H1 (cell line): Measurements from ENCODE around the gene TAF11L13. TPM values are rescaled to one million over a fixed set of nuclear protein-coding genes. Genes with fewer than 3 reads are reported as not detected.

Experiments
- CTCF ChIA-PET: fragments of 300-600 bp; sonication (Branson Sonifier 250); formaldehyde crosslinking; loops from one replicate; lab custom pipeline; 2021; ENCODE audit not compliant: partially characterized antibody; lab: Charles Lee
- POLR2A ChIA-PET: fragments of 300-600 bp; sonication (Branson Sonifier 250); formaldehyde crosslinking; loops from one replicate; lab custom pipeline; 2021; ENCODE audit warnings: inconsistent platforms; ENCODE audit not compliant: partially characterized antibody; lab: Charles Lee
- DNase-seq, 2 experiments: peaks; one replicate each; pipeline versions ENCODE4 v3.0.0 to v3.0.0-alpha.2; 2010 to 2022; ENCODE audit warnings: low spot score in 2 of 2, low read depth in 1 of 2, mixed read lengths in 1 of 2
- FAIRE-seq: peaks from 2 replicates; lab custom pipeline; 2011; peaks lifted over from hg19 to GRCh38; lab: Jason Lieb, UNC
- H2AFZ ChIP-seq: 2 replicates; pipeline ENCODE4 v1.8.1; 2012; ENCODE audit warnings: low read length, inconsistent platforms
- H2AK5ac ChIP-seq: 2 replicates; pipeline ENCODE4 v1.6.1; 2013; ENCODE audit warnings: low read depth, low read length
- H2BK120ac ChIP-seq: replicated peaks from 2 replicates; pipeline ENCODE3; 2013; ENCODE audit warnings: low read depth, low read length, inconsistent platforms
- H2BK12ac ChIP-seq: 2 replicates; pipeline ENCODE4 v1.6.1; 2013; ENCODE audit warnings: low read depth, low read length
- H2BK15ac ChIP-seq: 2 replicates; pipeline ENCODE4 v1.6.1; 2013; ENCODE audit warnings: low read length
- H2BK20ac ChIP-seq: 2 replicates; pipeline ENCODE4 v1.6.1; 2013; ENCODE audit warnings: low read length
- H2BK5ac ChIP-seq: 2 replicates; pipeline ENCODE4 v1.6.1; 2013; ENCODE audit warnings: low read depth, low read length
- H3K14ac ChIP-seq: 2 replicates; pipeline ENCODE4 v1.6.1; 2013; ENCODE audit warnings: inconsistent platforms; ENCODE audit not compliant: insufficient read length
- H3K18ac ChIP-seq: 2 replicates; pipeline ENCODE4 v1.6.1; 2013; ENCODE audit warnings: low read length; ENCODE audit errors: extremely low read depth
- H3K23ac ChIP-seq: 2 replicates; pipeline ENCODE4 v1.6.1; 2013; ENCODE audit warnings: inconsistent platforms; ENCODE audit not compliant: insufficient read length
- H3K23me2 ChIP-seq: 2 replicates; pipeline ENCODE4 v1.6.1; 2013; ENCODE audit warnings: low read depth, low read length
- H3K27ac ChIP-seq: 2 replicates; pipeline ENCODE4 v1.6.1; 2011; ENCODE audit warnings: low read depth, low read length, inconsistent platforms
- H3K27me3 ChIP-seq, 4 experiments: replicated peaks in 1 of 4; 1 replicate in 1 of 4; 2 replicates in 3 of 4; pipeline versions ENCODE4 v1.6.1 to v1.8.1; 2011 to 2013; ENCODE audit warnings: low read length in 3 of 4, mild to moderate bottlenecking in 3 of 4, inconsistent platforms in 2 of 4, mixed read lengths in 2 of 4, moderate library complexity in 1 of 4; ENCODE audit not compliant: control insufficient read depth in 3 of 4, insufficient read depth in 3 of 4; ENCODE audit errors: extremely low read depth in 1 of 4
- H3K36me3 ChIP-seq, 4 experiments: 2 replicates each; pipeline versions ENCODE4 v1.6.1 to v1.8.1; 2011 to 2013; ENCODE audit warnings: mild to moderate bottlenecking in 4 of 4, low read length in 3 of 4, moderate library complexity in 2 of 4, control low read depth in 1 of 4, inconsistent platforms in 1 of 4; ENCODE audit not compliant: insufficient read depth in 4 of 4, control insufficient read depth in 2 of 4
- H3K4ac ChIP-seq: replicated peaks from 2 replicates; pipeline ENCODE3; 2013; ENCODE audit warnings: low read length, low read depth, mixed read lengths, inconsistent platforms; ENCODE audit not compliant: insufficient read length
- H3K4me1 ChIP-seq, 4 experiments: replicated peaks in 1 of 4; 1 replicate in 1 of 4; 2 replicates in 3 of 4; pipeline versions ENCODE4 v1.6.1 to v1.8.1; 2011 to 2013; ENCODE audit warnings: low read length in 3 of 4, inconsistent platforms in 2 of 4, mixed read lengths in 1 of 4; ENCODE audit not compliant: insufficient read depth in 4 of 4, control insufficient read depth in 3 of 4
- H3K4me2 ChIP-seq, 2 experiments: 2 replicates each; pipeline versions ENCODE4 v1.6.1 to v1.8.1; 2011 to 2013; ENCODE audit warnings: low read depth in 2 of 2, low read length in 2 of 2, control low read depth in 1 of 2, inconsistent platforms in 1 of 2, mild to moderate bottlenecking in 1 of 2; ENCODE audit not compliant: insufficient read depth in 1 of 2
- H3K4me3 ChIP-seq, 4 experiments: fragments of 200-600, 300-600 bp in 1 of 4; sonication (generic), shearing (Covaris generic), sonication (Bioruptor Twin) in 1 of 4; 2 replicates each; pipeline versions ENCODE4 v1.5.1 to v1.8.1; 2011 to 2016; ENCODE audit warnings: low read length in 4 of 4, low read depth in 3 of 4, control low read depth in 2 of 4, inconsistent platforms in 2 of 4, mild to moderate bottlenecking in 2 of 4, mixed read lengths in 1 of 4, moderate library complexity in 1 of 4; ENCODE audit not compliant: insufficient read depth in 2 of 4; ENCODE audit errors: extremely low read depth in 1 of 4
- H3K56ac ChIP-seq: replicated peaks from 2 replicates; pipeline ENCODE3; 2013; ENCODE audit warnings: low read depth, mild to moderate bottlenecking, mixed read lengths, low read length, inconsistent platforms; ENCODE audit not compliant: insufficient read length
- H3K79me1 ChIP-seq: 2 replicates; pipeline ENCODE4 v1.6.1; 2013; ENCODE audit warnings: low read depth, low read length, control low read depth
- H3K79me2 ChIP-seq, 2 experiments: 2 replicates each; pipeline versions ENCODE4 v1.6.1 to v1.8.1; 2012 to 2013; ENCODE audit warnings: low read length in 2 of 2, mild to moderate bottlenecking in 2 of 2, inconsistent platforms in 1 of 2; ENCODE audit not compliant: insufficient read depth in 2 of 2, control insufficient read depth in 1 of 2
- H3K9ac ChIP-seq, 4 experiments: replicated peaks in 1 of 4; 1 replicate in 1 of 4; 2 replicates in 3 of 4; pipeline versions ENCODE4 v1.6.1 to v1.8.1; 2011 to 2013; ENCODE audit warnings: low read depth in 3 of 4, low read length in 3 of 4, control low read depth in 2 of 4, mild to moderate bottlenecking in 2 of 4, moderate library complexity in 2 of 4, inconsistent platforms in 1 of 4; ENCODE audit errors: extremely low read depth in 1 of 4
- H3K9me3 ChIP-seq, 2 experiments: 2 replicates each; pipeline versions ENCODE4 v1.6.1 to v1.8.1; 2012 to 2013; ENCODE audit warnings: mild to moderate bottlenecking in 2 of 2, moderate library complexity in 2 of 2, control low read depth in 1 of 2, inconsistent platforms in 1 of 2, low read depth in 1 of 2, low read length in 1 of 2, mixed read lengths in 1 of 2; ENCODE audit not compliant: insufficient read depth in 2 of 2
- H4K20me1 ChIP-seq, 2 experiments: replicated peaks in 1 of 2; 2 replicates each; pipeline versions ENCODE3 to v1.8.1; 2011 to 2013; ENCODE audit warnings: inconsistent platforms in 2 of 2, low read length in 2 of 2, mild to moderate bottlenecking in 1 of 2; ENCODE audit not compliant: insufficient read depth in 2 of 2, control insufficient read depth in 1 of 2
- H4K5ac ChIP-seq: 2 replicates; pipeline ENCODE4 v1.6.1; 2013; ENCODE audit warnings: low read length, low read depth, mixed read lengths, inconsistent platforms; ENCODE audit not compliant: insufficient read length
- H4K8ac ChIP-seq: 2 replicates; pipeline ENCODE4 v1.8.0; 2013; ENCODE audit warnings: mild to moderate bottlenecking, moderate library complexity, low read length, inconsistent platforms; ENCODE audit not compliant: insufficient read depth; ENCODE audit errors: extremely low read depth
- H4K91ac ChIP-seq: replicated peaks from 2 replicates; pipeline ENCODE3; 2013; ENCODE audit warnings: low read length, mixed read lengths, inconsistent platforms; ENCODE audit not compliant: insufficient read length
- CHD1 ChIP-seq: IDR thresholded peaks from 2 replicates; pipeline ENCODE4 v1.6.1; 2012; ENCODE audit warnings: low read depth, low read length, improper control_type of control experiment
- EZH2 ChIP-seq: fragments of 200-600 bp; sonication (generic); IDR thresholded peaks from 2 replicates; pipeline ENCODE4 v1.7.1; 2012; ENCODE audit warnings: low read depth, mild to moderate bottlenecking, moderate library complexity, low read length, inconsistent platforms; ENCODE audit not compliant: severe bottlenecking
- HDAC2 ChIP-seq, 2 experiments: fragments of 300-600 bp in 1 of 2; sonication (generic) in 1 of 2; IDR thresholded peaks; 2 replicates each; pipeline ENCODE4 v1.6.1; 2011 to 2012; ENCODE audit warnings: low read depth in 2 of 2, low read length in 2 of 2, mild to moderate bottlenecking in 2 of 2, moderate library complexity in 2 of 2, borderline replicate concordance in 1 of 2, inconsistent platforms in 1 of 2
- NANOG ChIP-seq: IDR thresholded peaks from 2 replicates; pipeline ENCODE4 v1.6.1; 2011; ENCODE audit warnings: low read length, low read depth, mild to moderate bottlenecking, inconsistent platforms; ENCODE audit not compliant: insufficient read depth, poor library complexity, severe bottlenecking
- NRF1 ChIP-seq: IDR thresholded peaks from 2 replicates; pipeline ENCODE4 v1.6.1; 2011; ENCODE audit warnings: mild to moderate bottlenecking, low read depth, low read length, improper control_type of control experiment
- POU5F1 ChIP-seq: IDR thresholded peaks from 2 replicates; pipeline ENCODE4 v1.6.1; 2011; ENCODE audit warnings: low read depth, mild to moderate bottlenecking, low read length, moderate library complexity
- RFX5 ChIP-seq: IDR thresholded peaks from 2 replicates; pipeline ENCODE4 v1.6.1; 2011; ENCODE audit warnings: low read depth, low read length, improper control_type of control experiment, borderline replicate concordance
- SIN3A ChIP-seq, 2 experiments: IDR thresholded peaks in 1 of 2; conservative IDR thresholded peaks in 1 of 2; 2 replicates each; pipeline ENCODE4 v1.6.1; 2011 to 2012; ENCODE audit warnings: low read length in 2 of 2, improper control_type of control experiment in 1 of 2, low read depth in 1 of 2, mild to moderate bottlenecking in 1 of 2
- SP1 ChIP-seq: IDR thresholded peaks from 2 replicates; pipeline ENCODE4 v1.6.1; 2011; ENCODE audit warnings: low read depth, low read length
- SRF ChIP-seq: IDR thresholded peaks from 2 replicates; pipeline ENCODE4 v1.6.1; 2011; ENCODE audit warnings: mild to moderate bottlenecking, low read depth, low read length, moderate library complexity
- TCF12 ChIP-seq: IDR thresholded peaks from 2 replicates; pipeline ENCODE4 v1.6.1; 2011; ENCODE audit warnings: low read depth, mild to moderate bottlenecking, low read length
- WGBS, 2 experiments: shearing (Covaris generic) in 1 of 2; methylation state at CpG; one replicate each; pipeline versions ENCODE4 v1.1.6 to v1.1.7; 2013 to 2015; ENCODE audit warnings: low lambda C conversion rate in 2 of 2, mixed read lengths in 2 of 2, inconsistent platforms in 1 of 2, low coverage in 1 of 2, missing lambda C conversion rate in 1 of 2; ENCODE audit not compliant: insufficient replicate concordance in 2 of 2, insufficient coverage in 1 of 2, insufficient read length in 1 of 2; ENCODE audit errors: extremely low coverage in 1 of 2, missing lambda C conversion rate in 1 of 2; 5-methylcytosine and 5-hydroxymethylcytosine counted together
- polyA plus RNA-seq, 7 experiments: library from polyadenylated mRNA; depleted of rRNA in 3 of 7; stranded (reverse) in 5 of 7; unstranded in 2 of 7; fragments of >200 nt in 5 of 7; fragments of 200-250 nt in 2 of 7; gene quantifications; 1 replicate in 5 of 7; 2 replicates in 1 of 7; 4 replicates in 1 of 7; pipeline versions ENCODE4 v1.2.1 to v1.2.3, GENCODE V29; 2011 to 2013; ENCODE audit warnings: missing spikeins in 2 of 7, mixed read lengths in 2 of 7
- total RNA-seq: library from RNA; stranded (reverse); fragmentation: NEBNext Ultra II Directional; extraction: Animal tissue kit (Norgen Biotek cat#: 25700); gene quantifications from 2 replicates; pipeline ENCODE4 v1.2.1, GENCODE V29; 2021

The TAF11L13 gene
- total and polyA plus RNA-seq, 2 of the 8 experiments (the other 6 are each of a cell fraction or from before 2014, with no cell fraction given), result not detected

DNA sequence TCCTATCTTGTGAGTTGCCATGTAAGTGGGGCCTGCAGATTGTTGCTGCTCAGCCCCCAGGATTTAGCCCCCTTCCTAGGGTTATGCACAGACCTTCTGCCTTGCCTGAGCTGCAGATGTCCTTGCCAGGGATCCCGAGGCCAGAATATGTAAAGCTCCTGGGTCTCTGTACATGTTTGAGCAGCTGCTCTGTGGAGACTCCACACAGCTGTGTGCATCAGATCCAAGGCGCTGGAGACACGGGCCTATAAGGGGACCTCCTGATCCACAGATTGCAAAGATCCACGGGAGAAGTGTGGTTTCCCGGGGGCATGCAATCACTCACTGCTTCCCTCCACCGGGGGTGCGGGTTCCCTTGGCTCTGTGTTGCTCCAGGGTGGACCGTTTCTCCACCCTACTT is 31.3 kb downstream of the TAF11L13 start:
- no peaks in the 10 kb centered on the region for H3K79me2 ChIP-seq
- no peak for FAIRE-seq
- no peak overlapping the region for H2AFZ ChIP-seq
- H3K27me3 ChIP-seq, result no peaks in the 10 kb centered on the region
- H2BK5ac ChIP-seq, result no peak overlapping the region
- no peaks in the 10 kb centered on the region for H3K23me2 ChIP-seq
- no peak overlapping the region for H3K27ac ChIP-seq
- H4K8ac ChIP-seq, result no peak overlapping the region
- H3K36me3 ChIP-seq, result no peaks in the 10 kb centered on the region
- no peak overlapping the region for H3K14ac ChIP-seq
- no peak overlapping the region for H2BK15ac ChIP-seq
- CTCF ChIA-PET, result interaction anchor here (0.6 kb wide), 1 partner anchor 10 kb away, joined by 3 read pairs; no protein-coding TSS in a partner anchor
- no peak overlapping the region for H3K23ac ChIP-seq
- H3K18ac ChIP-seq, result no peak overlapping the region; the same call in 1 of the 2 replicates
- H3K9ac ChIP-seq, result no peak overlapping the region
- H2AK5ac ChIP-seq, result no peak overlapping the region
- H3K4me2 ChIP-seq, result no peak overlapping the region
- no peaks in the 10 kb centered on the region for H3K79me1 ChIP-seq
- no peaks in the 10 kb centered on the region for H4K20me1 ChIP-seq
- no peak overlapping the region for H2BK20ac ChIP-seq
- H3K4me1 ChIP-seq, result peaks cover 0 to 3% (median 0%) of the 10 kb centered on the region in 4 experiments; a peak in 1 of 7 replicates
- no peak overlapping the region for H3K4ac ChIP-seq
- DNase-seq, result no peak
- H4K91ac ChIP-seq, result no peak overlapping the region
- WGBS, 2 experiments, result 92% methylated on average over 8 of the region's 8 CpGs; no CpG with 5 or more reads in 1 of the 2 experiments
- no peaks in the 10 kb centered on the region for H3K9me3 ChIP-seq
- no peak overlapping the region for H2BK12ac ChIP-seq
- no peak overlapping the region for H4K5ac ChIP-seq
- POLR2A ChIA-PET, result no interaction called here
- H3K4me3 ChIP-seq, result no peak overlapping the region
- H2BK120ac ChIP-seq, result no peak overlapping the region
- no peak overlapping the region for H3K56ac ChIP-seq
- TF ChIP-seq NANOG, result no peak
- no peak for TF ChIP-seq POU5F1
- no peak for TF ChIP-seq SIN3A (conservative IDR thresholded peaks at IDR 0.05 in 1 of 2, IDR thresholded peaks at IDR 0.05 in 1 of 2; ENCODE audit: low read depth in 1 of 2, low read length in 2 of 2)
- no peak for TF ChIP-seq TCF12
- TF ChIP-seq RFX5, result no peak
- no peak for TF ChIP-seq CHD1
- no peak for TF ChIP-seq HDAC2 (IDR thresholded peaks at IDR 0.05; ENCODE audit: borderline replicate concordance in 1 of 2, low read depth in 2 of 2, low read length in 2 of 2)
- no peak for TF ChIP-seq SRF
- no peak for TF ChIP-seq SP1
- TF ChIP-seq NRF1, result no peak
- no peak for TF ChIP-seq EZH2
